Gastrocnemius medialis (tissue), 4 donors: ENCODE measurements around the gene SSBP3.

Source experiments
- CTCF ChIP-seq, 5 experiments: fragments of 450-650 bp in 3 of 5; fragments of 200-600 bp in 2 of 5; sonication (generic) in 2 of 5; IDR thresholded peaks in 4 of 5; conservative IDR thresholded peaks in 1 of 5; 1 replicate in 4 of 5; 2 replicates in 1 of 5; pipeline ENCODE4 v1.5.1; 2016 to 2019; ENCODE audit warnings: antibody characterized with exemption in 5 of 5, mild to moderate bottlenecking in 3 of 5, moderate library complexity in 3 of 5
- POLR2A ChIP-seq, 2 donors: fragments of 450-650 bp; IDR thresholded peaks; one replicate each; pipeline ENCODE4 v1.6.1; 2017; ENCODE audit warnings: antibody characterized with exemption in 2 of 2, mild to moderate bottlenecking in 2 of 2, moderate library complexity in 2 of 2

- TF ChIP-seq CTCF (IDR thresholded peaks at IDR 0.05 in 4 of 5, conservative IDR thresholded peaks at IDR 0.05 in 1 of 5) (no peak), POLR2A (IDR thresholded peaks at IDR 0.05) (no peak)
Observed at GRCh38 chr1:54400329-54400728, 5.9 kb downstream of the SSBP3 start.
